H1 (cell line): Measurements from ENCODE around the gene TSPAN9. TPM values are rescaled to one million over a fixed set of nuclear protein-coding genes. Genes with fewer than 3 reads are reported as not detected.

Experiments used
- BCL11A ChIP-seq, 2 experiments: IDR thresholded peaks; one replicate each; pipeline ENCODE4 v1.6.1; 2011; ENCODE audit warnings: low read depth in 2 of 2, low read length in 2 of 2, mild to moderate bottlenecking in 2 of 2
- CHD7 ChIP-seq: fragments of 300-600 bp; sonication (generic); IDR thresholded peaks from 2 replicates; pipeline ENCODE4 v1.7.1; 2012; ENCODE audit warnings: low read length, moderate library complexity, mild to moderate bottlenecking, inconsistent platforms; ENCODE audit not compliant: insufficient replicate concordance
- CTBP2 ChIP-seq: IDR thresholded peaks from 2 replicates; pipeline ENCODE4 v1.7.0; 2011; ENCODE audit warnings: borderline replicate concordance, mild to moderate bottlenecking, moderate library complexity, mixed read lengths, low read length; ENCODE audit not compliant: insufficient read depth, insufficient read length
- EZH2 ChIP-seq: fragments of 200-600 bp; sonication (generic); IDR thresholded peaks from 2 replicates; pipeline ENCODE4 v1.7.1; 2012; ENCODE audit warnings: low read depth, mild to moderate bottlenecking, moderate library complexity, low read length, inconsistent platforms; ENCODE audit not compliant: severe bottlenecking
- TAF7 ChIP-seq: optimal IDR thresholded peaks from 2 replicates; pipeline ENCODE3; 2011; ENCODE audit warnings: low read depth, mild to moderate bottlenecking, inconsistent platforms, low read length, moderate library complexity, borderline replicate concordance
- polyA plus RNA-seq, 7 experiments: library from polyadenylated mRNA; depleted of rRNA in 3 of 7; stranded (reverse) in 5 of 7; unstranded in 2 of 7; fragments of >200 nt in 5 of 7; fragments of 200-250 nt in 2 of 7; gene quantifications; 1 replicate in 5 of 7; 2 replicates in 1 of 7; 4 replicates in 1 of 7; pipeline versions ENCODE4 v1.2.1 to v1.2.3, GENCODE V29; 2011 to 2013; ENCODE audit warnings: missing spikeins in 2 of 7, mixed read lengths in 2 of 7
- total RNA-seq: library from RNA; stranded (reverse); fragmentation: NEBNext Ultra II Directional; extraction: Animal tissue kit (Norgen Biotek cat#: 25700); gene quantifications from 2 replicates; pipeline ENCODE4 v1.2.1, GENCODE V29; 2021

Gene TSPAN9
- total and polyA plus RNA-seq, 2 of the 8 experiments (the other 6 are each of a cell fraction or from before 2014, with no cell fraction given) = 11.5 to 29.1 TPM

- TF ChIP-seq CHD7 = no peak
- TF ChIP-seq EZH2 = no peak
- no peak for TF ChIP-seq BCL11A (IDR thresholded peaks at IDR 0.05; ENCODE audit: low read depth in 2 of 2, low read length in 2 of 2)
- TF ChIP-seq TAF7 = no peak
- no peak for TF ChIP-seq CTBP2
- TF ChIP-seq, all 59 proteins: peak for 0
These were observed 7.5 kb upstream of the TSPAN9 start (continued) for GRCh38 chr12:3069714-3070113.
